Pancreas (tissue), 10 donors: ENCODE data around the gene TMSB15B. TPM values are rescaled to one million over a fixed set of nuclear protein-coding genes. Genes with fewer than 3 reads are reported as not detected.
A peak's percentile ranks its signal among the peaks of the same experiment; 100 is the strongest.
"Not testable (repeated sequence)": the region's sequence is repeated elsewhere in the genome, so short reads cannot be mapped to it uniquely, and the experiment has no call there.

Experiments
- ATAC-seq, 4 donors: fragments of 200-7000 bp; cut with Tn5 transposase; one replicate each; pipeline versions ENCODE4 v1.8.0 to v1.9.1; 2020; ENCODE audit warnings: mild to moderate bottlenecking in 4 of 4, moderate library complexity in 4 of 4
- DNase-seq, 6 donors: peaks; one replicate each; pipeline ENCODE4 v3.0.0-alpha.2; 2020
- FAIRE-seq: peaks from 2 replicates; lab custom pipeline; 2012; peaks lifted over from hg19 to GRCh38; lab: Jason Lieb, UNC
- H3K27ac ChIP-seq, 4 donors: fragments of 200-600 bp; sonication (generic); 1 replicate in 3 of 4; 2 replicates in 1 of 4; pipeline versions ENCODE4 v1.5.0 to v1.8.0; 2020
- H3K27me3 ChIP-seq, 4 donors: fragments of 200-600 bp; one replicate each; pipeline ENCODE4 v1.8.0; 2021
- H3K36me3 ChIP-seq, 3 donors: fragments of 200-600 bp; sonication (generic) in 1 of 3; one replicate each; pipeline versions ENCODE4 v1.5.0 to v1.8.0; 2020 to 2021
- H3K4me1 ChIP-seq, 3 donors: fragments of 200-600 bp; one replicate each; pipeline ENCODE4 v1.8.0; 2021
- H3K4me3 ChIP-seq, 4 donors: fragments of 200-600 bp; sonication (generic) in 2 of 4; one replicate each; pipeline versions ENCODE4 v1.5.0 to v1.8.0; 2020 to 2021
- H3K9me3 ChIP-seq, 4 donors: fragments of 200-600 bp; one replicate each; pipeline ENCODE4 v1.8.0; 2021
- CTCF ChIP-seq, 4 donors: fragments of 200-600 bp; sonication (generic) in 3 of 4; IDR thresholded peaks; one replicate each; pipeline versions ENCODE4 v1.5.0 to v1.8.0; 2021; ENCODE audit warnings: antibody characterized with exemption in 4 of 4
- WGBS, 2 donors: extraction: QIAGEN DNeasy Blood & Tissue Kit; methylation state at CpG; one replicate each; pipeline ENCODE4 v1.1.7; 2013; 5-methylcytosine and 5-hydroxymethylcytosine counted together
- intact Hi-C, 3 donors: fragments of 100-400 bp; cut with DNase I; formaldehyde crosslinking; loops; one replicate each; pipeline versions ENCODE4 v1.11.1 to v1.14.2; 2022
- polyA plus RNA-seq, 2 donors: library from polyadenylated mRNA; stranded (reverse); fragments of 200-250 nt; gene quantifications; one replicate each; pipeline ENCODE4 v1.2.3, GENCODE V29; 2013
- total RNA-seq, 6 donors: library from RNA; stranded (reverse); fragmentation: NEBNext Ultra II Directional in 4 of 6; extraction: Animal tissue kit (Norgen Biotek cat#: 25700) in 4 of 6; gene quantifications; one replicate each; pipeline versions ENCODE4 v1.2.1 to v1.2.4, GENCODE V29; 2021 to 2023
- donor health status: healthy with polysubstance abuse.
- donor health status: DM: no; HTN: no; CAD: no; lungs with moderate emphysema.
- donor health status: DM: no; HTN: no; CAD: no.
- donor health status: control.
- donor health status: control.
- donor health status: Bipolar disorder and iron deficiency.
- donor health status: DM: yes; HTN: yes; CAD: no.
- donor health status: DM: no; HTN: no; CAD: no.
- donor health status: DM: no; HTN: no; CAD: no.
- donor health status: DM: yes; HTN: yes; CAD: no.

The TMSB15B gene
- total and polyA plus RNA-seq, 8 donors = 0.28 to 3.5 (median 0.75) TPM

GRCh38 chrX:103927030-103927429 is 35.4 kb upstream of the TMSB15B start:
- H3K4me3 ChIP-seq = no peak overlapping the region
- H3K9me3 ChIP-seq = no peaks in the 10 kb centered on the region
- H3K36me3 ChIP-seq = no peaks in the 10 kb centered on the region
- H3K27me3 ChIP-seq = peaks cover 0 to 6% (median 0%) of the 10 kb centered on the region in 4 donors
- no peak overlapping the region for H3K27ac ChIP-seq
- no peaks in the 10 kb centered on the region for H3K4me1 ChIP-seq
- WGBS, 2 donors = 65 to 74% methylated on average over 4 of the region's 4 CpGs
- intact Hi-C loops = no loop called here
- no peak for TF ChIP-seq CTCF (IDR thresholded peaks at IDR 0.05)
- FAIRE-seq (no peak), DNase-seq (no peak), ATAC-seq (no peak)

GRCh38 chrX:103927633-103928032 is 34.8 kb upstream of the TMSB15B start:
- Histone ChIP-seq H3K27me3 (peaks cover 0 to 6% (median 0%) of the 10 kb centered on the region in 4 donors), H3K9me3 (no peaks in the 10 kb centered on the region), H3K27ac (no peak overlapping the region), H3K4me3 (no peak overlapping the region), H3K4me1 (no peaks in the 10 kb centered on the region), H3K36me3 (no peaks in the 10 kb centered on the region)
- intact Hi-C loops = no loop called here
- FAIRE-seq (no peak), ATAC-seq (no peak), DNase-seq (no peak)
- 52 to 69% methylated on average over 4 of the region's 4 CpGs for WGBS, 2 donors
- no peak for TF ChIP-seq CTCF (IDR thresholded peaks at IDR 0.05)

- intact Hi-C loops = no loop called here
- FAIRE-seq (no peak), DNase-seq (no peak), ATAC-seq (no peak)
- no peak overlapping the region for H3K27ac ChIP-seq
- no peaks in the 10 kb centered on the region for H3K36me3 ChIP-seq
- peaks cover 0 to 4% (median 0%) of the 10 kb centered on the region in 4 donors for H3K27me3 ChIP-seq
- H3K9me3 ChIP-seq = no peaks in the 10 kb centered on the region
- H3K4me3 ChIP-seq = no peak overlapping the region
- TF ChIP-seq CTCF (IDR thresholded peaks at IDR 0.05) = no peak
- H3K4me1 ChIP-seq = no peaks in the 10 kb centered on the region
- WGBS, 2 donors = 51 to 60% methylated on average over 4 of the region's 4 CpGs
Observed at GRCh38 chrX:103932133-103932532, 30.3 kb upstream of the TMSB15B start.

- H3K27ac ChIP-seq, FAIRE-seq, ATAC-seq, H3K9me3 ChIP-seq, DNase-seq, H3K36me3 ChIP-seq, H3K4me3 ChIP-seq, H3K4me1 ChIP-seq, intact Hi-C loops: not testable (repeated sequence)
- H3K27me3 ChIP-seq = peaks cover 0 to 23% (median 2%) of the 10 kb centered on the region in 4 donors
- WGBS, 2 donors = 56 to 57% methylated on average over 6 of the region's 6 CpGs
Observed at GRCh38 chrX:103940257-103940656, 22.2 kb upstream of the TMSB15B start.

GRCh38 chrX:103941201-103941975 is 21.0 kb upstream of the TMSB15B start:
- Histone ChIP-seq H3K4me3 (no peak overlapping the region), H3K27ac (no peak overlapping the region), H3K9me3 (no peaks in the 10 kb centered on the region), H3K4me1 (no peaks in the 10 kb centered on the region), H3K36me3 (no peaks in the 10 kb centered on the region), H3K27me3 (peaks cover 0 to 23% (median 2%) of the 10 kb centered on the region in 4 donors)
- ATAC-seq (peak in 3 of 4 donors; percentile 65 to 71 (median 69)), DNase-seq (no peak), FAIRE-seq (peak; percentile 80)
- 19% methylated on average over 3 of the region's 3 CpGs for WGBS, 2 donors
- intact Hi-C loops = no loop called here
- peak in 3 of 4 donors; percentile 22 to 28 (median 24) for TF ChIP-seq CTCF (IDR thresholded peaks at IDR 0.05)
